IMR-90 (cell line): ENCODE data around the gene MGLL. TPM values are rescaled to one million over a fixed set of nuclear protein-coding genes. Genes with fewer than 3 reads are reported as not detected.

ENCODE experiments used
- ATAC-seq: fragments of 200-7000 bp; cut with Tn5 transposase; 2 replicates; pipeline ENCODE4 v1.9.1; 2020; ENCODE audit warnings: low read depth, mild to moderate bottlenecking, moderate library complexity
- BruUV-seq: library from RNA; stranded (reverse); fragments of 400-500 nt; replicated peaks from 2 replicates; lab custom pipeline; 2021; lab: Mats Ljungman, UMichigan
- CTCF ChIA-PET: fragments of 300-600 bp; formaldehyde crosslinking; extraction: SDS; loops from one replicate; lab custom pipeline; 2021; ENCODE audit warnings: antibody characterized with exemption; lab: Yijun Ruan, JAX
- POLR2A ChIA-PET: fragments of 300-600 bp; sonication (Branson Sonifier 250); formaldehyde crosslinking; loops from one replicate; lab custom pipeline; 2022; ENCODE audit warnings: antibody characterized with exemption; ENCODE audit not compliant: unreplicated experiment; lab: Charles Lee
- DNase-seq: peaks from one replicate; pipeline ENCODE4 v3.0.0; 2013
- H2AFZ ChIP-seq: replicated peaks from 2 replicates; pipeline ENCODE3; 2013; ENCODE audit warnings: low read length, mild to moderate bottlenecking; ENCODE audit not compliant: poor library complexity
- H2AK5ac ChIP-seq: 2 replicates; pipeline ENCODE4 v1.6.1; 2013; ENCODE audit warnings: low read depth, low read length, inconsistent platforms
- H2AK9ac ChIP-seq: replicated peaks from 2 replicates; pipeline ENCODE3; 2013; ENCODE audit warnings: mild to moderate bottlenecking, low read depth, low read length, moderate library complexity; ENCODE audit not compliant: poor library complexity
- H2BK120ac ChIP-seq: 2 replicates; pipeline ENCODE4 v1.6.1; 2013; ENCODE audit warnings: low read depth, low read length, inconsistent platforms
- H2BK15ac ChIP-seq: 3 replicates; pipeline ENCODE4 v1.6.1; 2013; ENCODE audit warnings: low read depth, low read length, inconsistent platforms
- H2BK20ac ChIP-seq: 2 replicates; pipeline ENCODE4 v1.6.1; 2013; ENCODE audit warnings: low read depth, mild to moderate bottlenecking, inconsistent platforms, low read length, moderate library complexity
- H2BK5ac ChIP-seq: 2 replicates; pipeline ENCODE4 v1.6.1; 2013; ENCODE audit warnings: mild to moderate bottlenecking, low read depth, low read length, inconsistent platforms; ENCODE audit not compliant: poor library complexity, severe bottlenecking
- H3K14ac ChIP-seq: replicated peaks from 2 replicates; pipeline ENCODE4 v1.6.1; 2013; ENCODE audit warnings: low read depth, low read length, inconsistent platforms
- H3K18ac ChIP-seq: 2 replicates; pipeline ENCODE4 v1.6.1; 2013; ENCODE audit warnings: low read depth, low read length, control low read depth
- H3K23ac ChIP-seq: 2 replicates; pipeline ENCODE4 v1.6.1; 2013; ENCODE audit warnings: low read depth, low read length, inconsistent platforms
- H3K27ac ChIP-seq: 2 replicates; pipeline ENCODE4 v1.5.1; 2013; ENCODE audit warnings: mild to moderate bottlenecking, control low read depth, low read length; ENCODE audit not compliant: insufficient read depth
- H3K27me3 ChIP-seq: 2 replicates; pipeline ENCODE4 v1.6.1; 2013; ENCODE audit warnings: low read length; ENCODE audit not compliant: control insufficient read depth, insufficient read depth
- H3K36me3 ChIP-seq: 2 replicates; pipeline ENCODE4 v1.6.1; 2013; ENCODE audit warnings: low read length, mixed read lengths; ENCODE audit not compliant: control insufficient read depth, insufficient read depth
- H3K4ac ChIP-seq: 2 replicates; pipeline ENCODE4 v1.6.1; 2013; ENCODE audit warnings: low read depth, low read length, inconsistent platforms
- H3K4me1 ChIP-seq: 2 replicates; pipeline ENCODE4 v1.6.1; 2013; ENCODE audit warnings: low read length, mixed read lengths; ENCODE audit not compliant: control insufficient read depth, insufficient read depth
- H3K4me2 ChIP-seq: 2 replicates; pipeline ENCODE4 v1.6.1; 2013; ENCODE audit warnings: low read depth, mild to moderate bottlenecking, control low read depth, low read length, moderate library complexity
- H3K4me3 ChIP-seq: 2 replicates; pipeline ENCODE4 v1.5.1; 2013; ENCODE audit warnings: low read depth, mild to moderate bottlenecking, control low read depth, low read length, moderate library complexity; ENCODE audit not compliant: insufficient read depth
- H3K56ac ChIP-seq: 2 replicates; pipeline ENCODE4 v1.6.1; 2013; ENCODE audit warnings: low read length, inconsistent platforms; ENCODE audit not compliant: insufficient read depth; ENCODE audit errors: extremely low read depth
- H3K79me1 ChIP-seq, 2 experiments: 2 replicates each; pipeline ENCODE4 v1.6.1; 2013; ENCODE audit warnings: low read length in 2 of 2, inconsistent platforms in 1 of 2, low read depth in 1 of 2
- H3K9ac ChIP-seq: 2 replicates; pipeline ENCODE4 v1.6.1; 2013; ENCODE audit warnings: low read depth, low read length, control low read depth
- H3K9me1 ChIP-seq: 2 replicates; pipeline ENCODE4 v1.6.1; 2013; ENCODE audit warnings: low read length, inconsistent platforms; ENCODE audit not compliant: insufficient read depth
- H3K9me3 ChIP-seq: 2 replicates; pipeline ENCODE4 v1.6.1; 2013; ENCODE audit warnings: low read length; ENCODE audit not compliant: control insufficient read depth, insufficient read depth
- H4K20me1 ChIP-seq: 2 replicates; pipeline ENCODE4 v1.6.1; 2013; ENCODE audit warnings: low read length, inconsistent platforms; ENCODE audit not compliant: insufficient read depth
- H4K5ac ChIP-seq: 2 replicates; pipeline ENCODE4 v1.6.1; 2013; ENCODE audit warnings: mild to moderate bottlenecking, low read depth, low read length, control low read depth
- H4K8ac ChIP-seq, 2 experiments: 2 replicates each; pipeline ENCODE4 v1.6.1; 2013; ENCODE audit warnings: low read depth in 2 of 2, low read length in 2 of 2, control low read depth in 1 of 2, inconsistent platforms in 1 of 2
- H4K91ac ChIP-seq: 2 replicates; pipeline ENCODE4 v1.6.1; 2013; ENCODE audit warnings: low read depth, low read length, inconsistent platforms; ENCODE audit not compliant: insufficient read depth
- CEBPB ChIP-seq: IDR thresholded peaks from 2 replicates; pipeline ENCODE4 v1.6.1; 2012; ENCODE audit warnings: low read depth, low read length, improper control_type of control experiment
- MAFK ChIP-seq: IDR thresholded peaks from 2 replicates; pipeline ENCODE4 v1.6.1; 2012; ENCODE audit warnings: low read depth, low read length, improper control_type of control experiment
- MXI1 ChIP-seq: IDR thresholded peaks from 2 replicates; pipeline ENCODE4 v1.6.1; 2012; ENCODE audit warnings: low read depth, mild to moderate bottlenecking, low read length, moderate library complexity, borderline replicate concordance
- NFE2L2 ChIP-seq: fragments of 150-350 bp; IDR thresholded peaks from 2 replicates; pipeline ENCODE4 v1.6.1; 2016; ENCODE audit warnings: low read depth, mild to moderate bottlenecking, low read length
- WGBS, 2 experiments: methylation state at CpG; one replicate each; pipeline versions ENCODE4 v1.1.5 to v1.1.7; 2013; ENCODE audit warnings: missing lambda C conversion rate in 2 of 2; ENCODE audit not compliant: insufficient read length in 1 of 2; ENCODE audit errors: extremely low coverage in 2 of 2; 5-methylcytosine and 5-hydroxymethylcytosine counted together
- dilution Hi-C: fragments of 300-500 bp; cut with HindIII; formaldehyde crosslinking; loops from one replicate; pipeline ENCODE4 v1.14.3; 2018; ENCODE audit warnings: low sequenced_read_pairs; ENCODE audit not compliant: unreplicated experiment
- in situ Hi-C: fragments of 300-500 bp; cut with MboI; formaldehyde crosslinking; loops from 3 replicates; pipeline ENCODE4 v1.14.3; 2019; ENCODE audit warnings: low sequenced_read_pairs, inconsistent platforms, mixed read lengths
- intact Hi-C: fragments of 100-400 bp; cut with micrococcal nuclease; formaldehyde crosslinking; loops from 2 replicates; pipeline ENCODE4 v1.10.0; 2022
- polyA plus RNA-seq, 3 experiments: library from polyadenylated mRNA; depleted of rRNA; stranded (reverse); fragments of >200 nt; gene quantifications; 2 replicates each; pipeline ENCODE4 v1.2.3, GENCODE V29; 2012; ENCODE audit warnings: low replicate concordance in 1 of 3
- total RNA-seq: library from RNA; depleted of rRNA; stranded (reverse); fragments of >200 nt; gene quantifications from 2 replicates; pipeline ENCODE4 v1.2.3, GENCODE V29; 2012

MGLL gene
- total and polyA plus RNA-seq, 2 of the 4 experiments (the other 2 are of a cell fraction), result 23.7 to 60.6 TPM

DNA sequence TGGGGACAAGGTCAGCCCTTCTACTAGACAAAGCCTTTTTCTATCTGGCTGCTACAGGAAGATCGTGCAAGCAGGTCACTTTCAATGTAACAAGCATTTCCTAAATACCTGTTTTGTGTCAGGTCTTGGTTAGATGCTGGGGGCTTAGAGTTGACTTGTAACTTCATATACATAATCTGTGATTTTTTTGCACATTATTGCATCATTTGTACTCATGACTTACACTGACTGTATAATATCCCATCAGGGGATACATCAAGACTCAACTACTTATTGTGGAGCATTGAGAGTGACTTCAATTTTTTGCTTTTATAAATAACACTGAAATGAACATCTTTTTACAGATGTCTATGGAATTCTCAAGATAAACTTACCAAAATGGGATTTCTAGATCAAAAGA lies 80.6 kb downstream of the MGLL start:
- H3K4me3 ChIP-seq, result no peak overlapping the region
- peaks cover 32% of the 10 kb centered on the region for H3K9me1 ChIP-seq
- no peak overlapping the region; the same call in 1 of the 2 replicates for H3K4ac ChIP-seq
- no peak overlapping the region for H2BK120ac ChIP-seq
- TF ChIP-seq NFE2L2 (no peak), MXI1 (no peak), CEBPB (peak; percentile 71), MAFK (no peak)
- H3K18ac ChIP-seq, result no peak overlapping the region
- H2AK9ac ChIP-seq, result no peak overlapping the region
- H3K27ac ChIP-seq, result no peak overlapping the region
- no peak for DNase-seq
- BruUV-seq, result no TSS peak
- intact Hi-C loops (no loop called here), in situ Hi-C loops (no loop called here), dilution Hi-C loops (no loop called here)
- H4K5ac ChIP-seq, result no peak overlapping the region
- 0 out of 2 replicates have a peak overlapping the region, but pooled peaks have one; percentile 4 for H3K14ac ChIP-seq
- H3K36me3 ChIP-seq, result no peaks in the 10 kb centered on the region
- H4K8ac ChIP-seq, result no peak overlapping the region
- ChIA-PET CTCF (no interaction called here), POLR2A (no interaction called here)
- no peaks in the 10 kb centered on the region for H4K20me1 ChIP-seq
- no peak overlapping the region for H3K4me2 ChIP-seq
- no peak overlapping the region for H2BK20ac ChIP-seq
- H3K4me1 ChIP-seq, result peaks cover 11% of the 10 kb centered on the region
- H3K9ac ChIP-seq, result no peak overlapping the region
- H2AFZ ChIP-seq, result no peak overlapping the region
- H2AK5ac ChIP-seq, result no peak overlapping the region
- H2BK5ac ChIP-seq, result no peak overlapping the region
- WGBS, 2 experiments, result no CpG with 5 or more reads among the region's 1 CpG
- H4K91ac ChIP-seq, result no peak overlapping the region
- ATAC-seq, result no peak
- peaks cover 26 to 81% of the 10 kb centered on the region in 2 experiments for H3K79me1 ChIP-seq
- H3K23ac ChIP-seq, result no peak overlapping the region
- H3K9me3 ChIP-seq, result no peaks in the 10 kb centered on the region
- no peaks in the 10 kb centered on the region for H3K27me3 ChIP-seq
- no peak overlapping the region for H3K56ac ChIP-seq
- H2BK15ac ChIP-seq, result 0 out of 3 replicates have a peak overlapping the region, but pooled peaks have one; percentile 51
